Activated CD4-positive, CD25-positive, alpha-beta regulatory T cell treated with anti-CD3 and anti-CD28 coated beads, Interleukin-2, amount 50 U/mL, for 72 hours (primary cell): Measurements from ENCODE around the gene SOCS6.
A peak's percentile ranks its signal among the peaks of the same experiment; 100 is the strongest.

Source experiments
- DNase-seq: peaks from one replicate; pipeline ENCODE4 v3.0.0; 2021

SOCS6 gene

DNA sequence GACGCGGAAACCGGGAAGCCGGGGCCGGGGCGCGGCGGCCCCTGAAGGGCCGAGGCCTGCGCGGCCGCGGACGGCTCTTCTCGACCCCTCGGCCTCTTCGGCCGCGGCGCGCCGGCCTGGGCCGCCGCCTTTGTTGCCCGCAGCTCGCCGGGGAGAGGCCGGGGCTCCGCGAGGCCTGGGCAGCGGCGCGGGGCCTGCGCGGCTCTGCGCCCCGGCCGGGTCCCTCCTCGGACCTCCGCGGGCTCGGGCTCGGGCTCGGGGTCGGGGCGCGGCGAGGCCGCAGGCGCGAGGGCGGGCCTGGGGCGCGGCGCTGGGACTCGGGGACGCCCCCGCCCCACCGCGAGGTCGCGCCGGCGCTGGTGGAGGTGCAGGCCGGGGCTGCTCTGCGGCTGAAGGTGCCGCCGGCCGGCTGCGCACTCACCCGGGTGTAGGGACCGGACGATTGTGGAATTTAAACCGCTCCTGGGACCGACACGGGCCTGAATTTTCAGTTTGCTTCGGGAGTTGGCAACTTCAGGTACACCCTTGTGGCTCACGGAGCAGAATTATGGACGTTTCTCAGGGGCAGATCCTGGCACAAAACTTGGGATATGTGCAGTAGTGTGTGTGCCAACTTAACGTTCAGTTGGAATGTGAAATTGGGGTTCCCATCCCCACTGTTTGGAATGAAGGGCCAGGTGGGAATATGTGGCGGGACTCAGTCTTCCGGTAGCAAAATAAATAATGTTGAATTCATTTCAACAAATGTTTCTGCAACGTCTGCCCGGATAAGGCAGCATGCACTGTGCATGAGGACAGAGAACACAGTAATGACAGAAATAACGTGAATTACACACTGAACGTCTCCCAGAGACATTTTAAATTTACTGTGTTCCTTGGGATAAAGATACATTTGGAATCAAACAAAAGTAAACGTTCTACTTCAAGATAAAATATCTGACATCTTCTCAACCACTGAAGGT is 787 bp downstream of the SOCS6 start:
- DNase-seq: peak; percentile 36

DNA sequence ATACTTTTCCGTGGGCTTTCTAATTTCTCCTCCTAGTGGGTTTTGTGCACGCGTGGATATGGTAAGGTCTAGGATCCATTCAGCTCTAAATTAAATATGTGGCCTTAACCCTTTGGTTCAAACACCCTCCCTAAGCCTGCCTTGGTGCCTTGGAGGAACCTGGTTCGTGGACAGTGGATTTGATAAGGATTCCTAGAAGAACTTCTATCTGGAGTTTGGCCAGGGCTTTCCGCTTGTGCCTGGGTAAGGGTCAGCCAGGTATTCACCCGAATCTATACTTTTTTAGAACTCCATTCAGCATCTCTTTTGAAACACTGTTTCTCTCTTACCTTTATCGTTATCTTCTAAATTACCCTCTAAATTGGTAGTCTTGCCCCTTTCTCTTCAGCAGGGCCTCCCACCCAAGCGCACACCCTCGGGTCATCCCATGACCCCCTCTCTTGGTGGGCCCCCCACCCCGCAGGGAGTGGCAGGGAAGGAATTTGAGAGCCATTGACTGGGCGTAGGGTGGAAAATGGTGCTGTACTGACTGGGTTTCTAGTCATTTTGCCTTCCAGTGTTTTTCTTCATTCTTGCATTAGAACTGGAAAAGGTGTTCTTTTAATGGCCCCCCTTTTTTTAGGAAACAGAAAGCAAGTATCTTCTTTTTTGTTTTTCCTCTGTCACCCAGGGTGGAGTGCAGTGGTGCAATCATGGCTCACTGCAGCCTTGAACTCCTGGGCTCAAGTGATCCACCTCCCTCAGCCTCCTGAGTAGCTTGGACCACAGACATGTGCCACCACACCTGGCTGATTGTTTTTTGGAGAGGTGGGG is 1.8 kb downstream of the SOCS6 start:
- DNase-seq: no peak

DNA sequence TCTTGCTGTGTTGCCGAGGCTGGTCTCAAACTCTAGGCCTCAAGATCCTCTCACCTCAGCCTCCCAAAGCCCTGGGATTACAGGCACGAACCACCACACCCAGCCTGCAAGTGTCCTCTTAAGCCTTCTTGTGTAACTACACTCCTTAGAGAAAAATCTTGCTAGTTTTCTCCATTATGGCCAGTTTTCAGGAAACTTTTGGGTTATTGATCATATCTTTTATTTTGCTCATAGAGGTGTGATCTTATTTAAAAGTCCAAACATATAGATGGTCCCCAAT is 2.4 kb downstream of the SOCS6 start:
- DNase-seq: no peak

DNA sequence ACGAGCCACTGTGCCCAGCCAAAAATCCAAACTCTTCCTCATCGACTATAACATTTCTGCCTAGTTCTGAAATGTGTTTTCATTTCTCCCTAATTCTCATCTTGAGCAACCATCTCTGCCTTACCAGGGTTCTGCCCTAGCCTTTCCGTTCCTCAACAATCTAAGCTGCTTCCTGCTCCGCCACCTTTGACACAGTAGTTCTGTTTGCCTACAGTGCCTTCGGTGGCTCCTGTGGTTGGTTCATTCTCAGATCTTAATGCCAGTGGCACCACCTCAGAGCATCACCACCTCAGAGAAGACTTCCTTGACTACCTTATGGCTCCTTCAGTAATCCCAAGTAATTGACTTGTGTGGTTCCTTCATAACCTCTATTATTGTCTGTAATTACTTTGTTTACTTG is 3.8 kb downstream of the SOCS6 start:
- DNase-seq: no peak

DNA sequence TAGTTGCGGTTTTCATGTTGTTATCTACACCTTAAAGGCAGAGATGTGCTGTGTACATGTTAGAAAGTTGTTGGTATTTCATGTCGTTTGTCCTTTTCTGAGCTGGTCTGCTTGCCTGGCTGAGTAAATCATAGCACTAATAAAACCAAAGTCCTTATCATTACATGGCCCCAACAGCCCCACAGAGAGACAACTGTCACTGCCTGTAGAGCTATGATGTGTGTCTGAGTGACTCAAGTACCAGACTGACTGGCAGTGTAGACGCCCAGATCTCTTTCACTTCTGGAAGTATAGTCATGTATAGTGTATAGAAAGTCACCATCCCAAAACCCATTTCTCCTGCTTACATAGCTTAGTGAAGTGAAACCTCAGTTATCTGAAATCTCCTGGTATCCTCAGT is 4.3 kb downstream of the SOCS6 start:
- DNase-seq: no peak

DNA sequence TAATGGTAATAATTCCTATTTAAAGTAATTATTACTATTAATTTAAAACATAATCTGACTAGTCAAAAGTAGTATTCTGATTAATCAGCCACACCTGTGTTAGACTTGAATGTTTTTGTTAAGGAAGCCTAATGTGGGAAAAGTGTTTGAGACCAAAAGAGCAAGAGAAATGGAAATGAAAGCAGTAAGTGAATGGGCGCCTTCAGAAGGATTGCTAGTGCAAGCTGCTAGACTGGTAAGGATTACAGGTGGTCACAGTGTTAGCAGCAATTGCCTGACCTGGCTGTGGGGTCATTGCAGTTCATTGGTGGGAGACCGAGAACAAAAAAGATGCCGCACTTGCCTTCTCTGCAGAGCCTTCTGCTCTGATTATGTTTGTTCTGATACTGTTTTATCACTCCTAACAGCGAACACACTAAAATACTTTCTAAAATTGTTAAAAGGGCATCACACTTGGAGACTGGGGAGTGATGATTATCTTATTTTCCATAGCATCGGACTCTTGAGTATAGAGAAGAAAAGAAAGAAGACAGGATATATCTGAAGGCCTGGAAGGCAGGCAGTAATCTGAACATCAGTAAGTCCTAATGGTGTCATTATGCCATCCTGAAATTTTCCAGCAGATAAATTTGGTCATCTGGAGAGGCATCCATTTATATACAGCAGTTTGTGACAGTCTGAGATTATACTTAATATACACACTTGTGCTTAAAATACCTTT is 5.8 kb downstream of the SOCS6 start:
- DNase-seq: no peak

DNA sequence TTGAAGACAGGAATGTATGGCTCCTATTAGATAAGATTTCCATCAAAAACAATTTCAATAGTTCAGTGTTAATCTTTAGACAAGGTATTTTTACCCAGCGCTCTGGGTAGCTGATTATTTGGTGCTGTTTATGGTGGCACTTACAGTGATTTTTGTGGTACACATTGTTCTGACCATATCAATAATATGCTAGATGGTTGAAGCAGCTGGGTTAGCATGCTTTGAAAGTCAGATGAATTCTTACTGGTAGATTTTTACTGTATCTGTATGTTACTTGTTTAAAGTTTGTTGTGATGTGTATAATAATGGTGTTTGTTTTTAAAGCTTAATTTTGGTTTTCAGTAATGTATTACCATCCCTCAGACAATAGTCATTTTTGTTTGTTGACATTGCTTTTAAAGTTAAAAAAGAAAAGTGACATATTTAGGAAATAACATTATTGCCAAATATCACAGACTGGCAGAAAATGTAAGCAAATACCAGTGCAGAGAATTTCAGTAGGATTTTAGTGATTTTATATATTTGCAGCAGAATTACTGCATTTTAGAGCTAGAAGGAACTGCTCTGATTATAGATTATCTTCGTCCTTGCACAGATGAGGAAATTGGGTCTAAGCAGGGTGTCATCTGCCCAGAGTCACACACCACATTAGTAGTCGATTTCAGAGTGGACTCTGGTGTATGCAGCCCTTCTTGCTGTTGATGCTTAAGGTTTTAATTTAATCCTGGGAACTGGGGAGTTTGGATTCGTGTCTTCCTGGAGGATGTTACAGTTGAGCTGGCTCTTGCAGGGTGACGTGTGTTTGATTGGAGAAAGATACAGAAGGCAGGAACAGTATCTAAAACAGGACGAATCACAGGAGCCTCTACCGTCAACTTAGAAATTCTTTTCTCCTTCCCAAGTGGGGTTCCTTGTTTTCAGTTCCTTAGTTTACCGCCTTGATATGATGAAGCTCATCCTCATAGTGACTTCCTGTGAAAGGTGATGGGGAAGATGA is 6.6 kb downstream of the SOCS6 start:
- DNase-seq: no peak

DNA sequence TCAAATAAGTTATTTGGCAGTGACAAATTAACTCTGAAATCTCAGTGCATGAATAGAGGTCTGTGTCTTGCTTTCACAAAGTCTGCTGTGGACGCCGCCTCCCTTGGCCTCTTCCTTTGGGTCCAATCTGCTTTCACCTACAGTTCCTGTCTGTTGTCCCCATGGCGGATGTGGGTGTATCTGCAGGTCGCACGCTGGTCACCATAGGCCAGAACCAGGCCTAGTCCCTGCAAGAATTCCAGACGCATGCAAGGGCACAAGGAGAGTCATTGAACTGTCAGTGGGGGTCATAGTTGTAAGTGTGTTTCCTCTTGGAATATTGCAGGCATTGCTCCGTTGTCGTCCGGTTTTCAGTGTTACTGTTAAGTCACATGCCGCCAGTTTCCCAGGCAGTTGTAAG is 7.4 kb downstream of the SOCS6 start:
- DNase-seq: no peak

DNA sequence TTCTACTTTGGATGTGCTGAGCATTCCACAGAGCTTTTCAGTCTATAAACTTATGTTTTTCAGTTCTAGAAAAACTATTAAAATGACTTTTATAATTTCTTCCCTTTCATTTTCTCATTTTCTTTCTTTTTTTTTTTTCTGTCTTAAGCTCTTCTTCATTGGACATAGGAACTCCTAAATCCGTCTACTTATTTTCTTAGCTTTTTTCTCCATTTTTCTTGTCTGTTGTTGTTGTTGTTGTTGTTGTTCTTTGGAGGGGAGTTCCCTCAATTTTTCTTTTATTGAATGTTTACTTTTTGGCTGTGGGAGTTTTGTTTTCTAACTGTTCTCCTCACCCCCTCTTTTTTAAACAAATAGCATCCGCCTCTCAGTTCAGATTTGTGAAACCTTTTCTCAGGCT is 7.9 kb downstream of the SOCS6 start:
- DNase-seq: no peak

DNA sequence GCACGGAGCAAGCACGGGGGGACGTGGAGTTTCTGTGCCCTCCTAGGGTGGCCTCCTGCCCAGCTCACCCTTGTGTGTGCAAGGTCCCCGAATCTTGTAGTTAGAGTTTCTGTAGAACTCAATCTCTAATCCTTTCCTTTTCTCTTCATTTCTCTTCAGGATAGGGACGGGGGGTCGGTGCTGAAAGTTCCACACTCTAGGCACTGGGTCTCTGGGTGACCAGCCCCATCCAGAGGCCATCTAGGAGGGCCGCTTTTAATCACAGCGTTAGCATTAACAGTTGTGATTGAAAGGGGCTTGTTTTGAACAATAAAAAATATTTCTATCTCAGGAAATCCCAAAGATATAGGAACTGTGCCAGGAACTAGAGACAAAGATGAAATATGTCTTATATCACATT is 10.5 kb downstream of the SOCS6 start:
- DNase-seq: no peak

DNA sequence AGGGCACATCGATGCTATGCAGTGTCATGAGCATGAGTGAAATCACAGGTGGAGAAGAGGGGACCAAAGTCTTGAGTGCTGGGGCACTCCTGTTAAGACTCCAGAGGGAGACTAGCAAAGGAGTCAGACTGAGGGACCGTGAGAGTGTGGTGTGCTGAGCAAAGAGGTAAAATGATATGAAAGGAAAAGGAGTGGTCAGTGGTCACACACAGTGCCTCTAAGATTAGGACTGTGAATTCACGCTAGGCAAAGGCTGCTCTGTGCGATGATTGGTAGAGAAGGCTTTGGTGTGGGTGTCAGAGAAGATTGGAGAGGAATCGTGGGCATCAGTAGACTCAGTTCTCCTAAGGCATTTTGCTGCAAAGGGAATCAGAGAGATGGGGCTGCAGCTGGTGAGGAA is 12.8 kb downstream of the SOCS6 start:
- DNase-seq: no peak

DNA sequence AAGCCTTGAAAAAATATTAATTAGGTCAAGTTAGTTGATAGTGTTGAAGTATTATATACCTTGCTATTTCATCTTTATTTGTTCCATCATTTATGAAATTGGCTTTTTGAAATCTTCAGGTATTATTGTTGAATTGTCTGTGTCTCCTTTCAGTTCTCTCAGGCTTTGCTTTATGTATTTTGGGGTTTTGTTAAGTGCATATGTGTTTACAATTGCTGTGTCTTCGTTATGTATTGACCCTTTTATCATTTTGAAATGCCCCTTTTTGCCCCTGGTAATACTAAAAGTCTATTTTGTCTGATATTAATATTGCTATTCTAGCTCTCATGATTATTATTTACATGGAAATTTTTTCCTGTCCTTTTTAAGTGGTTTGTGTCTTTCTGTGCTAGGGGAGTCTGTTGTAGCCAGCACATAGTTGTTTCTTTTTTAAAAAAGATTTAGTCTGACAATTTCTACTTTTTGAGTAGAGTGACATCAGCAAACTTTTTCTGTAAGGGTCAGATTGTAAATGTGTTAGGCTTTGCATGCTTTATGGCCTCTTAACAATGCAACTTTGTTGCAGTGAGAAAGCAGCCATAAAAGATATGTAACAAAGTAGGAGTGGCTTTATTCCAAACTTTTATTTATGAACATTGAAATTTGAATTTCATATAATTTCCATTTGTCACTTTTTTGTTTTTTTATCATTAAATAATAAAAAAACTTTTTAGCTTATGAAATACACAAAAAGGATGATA is 19.9 kb downstream of the SOCS6 start:
- no peak for DNase-seq

DNA sequence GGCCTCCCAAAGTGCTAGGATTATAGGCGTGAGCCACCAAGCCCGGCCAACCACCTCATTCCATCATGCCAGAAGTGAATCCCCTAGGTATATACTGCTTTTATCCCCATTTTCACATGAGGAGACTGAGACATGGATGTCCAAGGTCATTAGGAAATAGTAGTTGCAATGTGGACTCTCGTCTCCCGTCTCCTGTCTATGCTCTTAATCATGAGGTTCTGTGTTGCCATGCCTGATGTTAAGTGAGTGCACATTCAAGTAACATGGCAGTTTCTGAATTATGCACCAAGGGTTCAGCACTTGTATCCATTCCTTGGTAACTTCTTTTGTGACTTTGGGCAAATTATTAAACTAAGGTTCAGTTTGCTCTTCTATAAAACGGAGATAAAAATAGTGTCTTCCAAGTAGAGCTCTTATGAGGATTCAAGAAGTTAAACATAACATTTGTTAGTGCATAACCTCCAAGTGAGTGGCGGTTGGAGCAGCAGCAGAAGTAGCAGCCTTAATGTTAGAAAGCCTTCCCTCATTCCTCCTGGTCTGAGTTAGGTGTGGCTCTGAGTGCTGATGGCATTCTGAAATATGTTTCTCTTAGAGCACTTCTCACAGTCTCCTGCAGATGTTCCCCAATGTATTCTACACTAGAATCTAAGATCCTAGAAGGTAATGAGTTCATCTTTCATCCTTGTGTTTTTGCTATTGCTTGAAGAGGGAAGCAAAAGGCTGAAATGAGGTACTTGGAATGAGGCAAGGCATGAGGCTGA is 21.9 kb downstream of the SOCS6 start:
- DNase-seq: no peak

DNA sequence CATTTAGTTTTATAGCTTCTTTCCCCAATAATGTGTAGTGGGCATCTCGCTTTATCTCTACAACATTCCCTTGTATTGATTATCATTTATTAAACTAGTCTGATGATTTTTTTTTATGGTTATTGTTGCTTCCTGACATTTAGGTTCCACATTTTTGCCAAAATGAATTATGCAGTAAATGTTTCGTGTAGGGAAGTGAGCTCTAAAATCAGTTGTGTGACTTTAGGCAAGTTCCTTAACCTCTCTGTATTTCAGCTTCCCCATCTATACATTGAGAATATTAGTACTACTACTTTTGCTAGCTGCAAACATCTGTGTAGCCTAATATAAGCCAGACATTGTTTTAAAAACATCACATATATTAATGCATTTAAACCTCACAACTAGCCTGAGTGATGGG is 22.9 kb downstream of the SOCS6 start:
- DNase-seq: no peak

DNA sequence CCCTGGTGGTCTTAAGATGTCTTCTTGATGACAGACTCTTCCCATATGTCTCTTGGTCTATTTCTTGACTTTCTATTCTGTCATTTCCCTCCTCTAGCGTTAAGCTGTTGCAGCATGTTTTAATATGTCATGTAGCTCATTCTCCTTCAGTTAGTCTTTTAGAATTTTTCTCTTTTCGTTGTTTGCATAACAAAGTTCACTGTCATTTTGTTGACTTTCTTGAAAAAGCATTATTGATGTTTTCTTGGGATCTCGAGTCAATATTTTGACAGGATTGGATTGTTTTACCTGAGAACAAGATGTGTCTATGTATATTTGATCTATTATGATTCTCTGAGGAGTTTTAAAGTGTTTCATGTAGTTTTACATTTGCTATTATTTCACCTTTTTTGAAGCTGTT is 24.8 kb downstream of the SOCS6 start:
- DNase-seq: no peak

DNA sequence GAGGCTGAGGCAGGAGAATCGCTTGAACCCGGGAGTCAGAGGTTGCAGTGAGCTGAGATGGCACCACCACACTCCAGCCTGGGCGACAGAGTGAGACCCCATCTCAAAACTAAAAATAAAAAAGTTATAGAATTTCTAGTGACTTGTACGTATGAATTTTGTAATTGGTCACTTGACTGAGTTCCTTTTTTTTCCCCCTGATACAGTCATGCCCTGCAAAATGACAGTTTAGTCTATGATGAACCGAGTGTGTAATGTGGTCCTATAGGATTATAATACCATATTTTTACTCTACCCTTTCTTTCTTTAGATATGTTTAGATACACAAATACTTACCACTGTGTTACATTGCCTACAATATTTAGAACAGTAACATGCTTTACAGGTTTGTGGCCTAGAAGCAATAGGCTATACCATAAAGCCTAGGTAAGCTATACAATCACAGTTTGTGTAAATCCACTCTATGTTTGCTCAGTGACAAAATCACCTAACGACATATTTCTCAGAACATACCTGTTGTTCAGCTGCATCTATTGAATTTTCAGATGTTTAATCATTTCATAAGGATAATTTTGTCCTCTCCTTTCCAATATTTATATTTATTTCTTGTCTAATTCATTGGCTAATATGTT is 25.4 kb downstream of the SOCS6 start:
- no peak for DNase-seq

DNA sequence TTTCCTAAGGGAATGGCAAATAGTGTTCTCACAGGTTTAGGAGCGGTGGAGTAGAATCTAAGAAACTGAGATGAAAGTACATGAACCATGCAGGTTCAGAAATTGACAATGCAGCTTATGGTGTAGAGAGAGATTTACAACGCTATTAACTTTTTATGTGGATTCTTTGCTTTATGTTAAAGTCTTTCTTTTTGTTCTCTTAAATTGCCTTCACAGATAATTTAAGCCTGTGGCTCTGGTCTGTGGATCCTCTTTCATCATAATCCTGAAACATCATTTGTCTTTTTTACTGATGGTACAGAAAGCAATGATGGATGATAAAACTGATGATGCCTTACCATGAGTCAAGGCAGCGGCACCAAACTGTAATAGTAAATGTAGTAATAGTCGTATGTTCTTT is 30.3 kb downstream of the SOCS6 start:
- DNase-seq: no peak

DNA sequence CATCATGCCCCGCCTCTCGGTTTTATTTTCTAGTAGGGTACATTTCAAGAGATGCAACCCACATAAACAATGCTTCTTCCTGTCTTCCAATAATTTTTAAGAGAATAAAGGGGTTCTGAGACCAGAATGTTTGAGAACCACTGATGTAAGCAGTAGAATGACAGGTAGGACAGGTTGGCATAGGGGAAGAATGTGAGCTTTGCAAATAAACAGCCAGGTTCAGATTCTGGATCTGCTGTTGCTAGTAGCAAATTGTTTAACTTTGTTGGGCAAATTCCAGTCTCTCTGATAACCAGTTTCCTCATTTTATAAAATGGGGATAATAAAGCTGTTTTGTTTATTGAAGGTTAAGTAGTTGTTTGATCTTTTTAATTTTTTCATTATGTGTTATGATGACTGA is 32.8 kb downstream of the SOCS6 start:
- no peak for DNase-seq

DNA sequence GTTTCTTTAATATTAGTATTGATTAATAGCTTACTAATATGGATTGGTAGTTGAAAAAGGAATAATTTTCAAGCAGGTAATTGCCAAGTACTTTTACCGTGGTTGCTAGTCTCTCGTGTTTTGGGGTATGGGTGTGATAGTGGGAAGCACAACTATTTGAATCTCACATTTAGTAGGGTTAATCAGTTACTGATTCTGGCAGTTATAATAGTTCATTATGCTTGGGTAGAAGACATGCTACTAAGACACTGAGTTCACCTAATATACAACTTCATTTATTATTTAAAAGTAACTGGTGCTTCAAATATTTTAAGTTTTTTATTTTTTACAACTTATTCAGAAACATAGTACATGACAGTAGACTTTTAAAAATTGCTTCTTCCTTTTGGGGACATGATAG is 33.5 kb downstream of the SOCS6 start:
- no peak for DNase-seq

DNA sequence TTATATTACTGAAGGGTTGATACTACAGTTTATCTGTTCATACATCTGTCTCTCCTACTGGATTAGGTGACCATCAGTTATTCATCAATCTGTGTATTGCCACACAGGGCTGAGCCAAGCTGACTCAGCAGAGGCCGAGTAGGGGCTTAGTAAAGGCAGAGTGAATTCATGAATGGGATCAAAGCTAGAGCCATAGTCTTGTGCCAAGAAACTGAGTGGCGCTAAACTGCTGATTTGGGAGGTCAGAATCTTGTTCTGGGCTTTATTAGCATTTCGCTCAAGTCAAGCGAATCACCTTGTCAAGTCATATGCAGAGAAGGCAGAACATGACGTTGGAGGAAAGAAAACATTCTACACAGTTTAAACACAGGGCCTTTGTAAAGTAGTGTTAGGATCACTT is 34.1 kb downstream of the SOCS6 start:
- no peak for DNase-seq
